ENCODE measurements around the gene PTPN5.

Gene PTPN5

DNA sequence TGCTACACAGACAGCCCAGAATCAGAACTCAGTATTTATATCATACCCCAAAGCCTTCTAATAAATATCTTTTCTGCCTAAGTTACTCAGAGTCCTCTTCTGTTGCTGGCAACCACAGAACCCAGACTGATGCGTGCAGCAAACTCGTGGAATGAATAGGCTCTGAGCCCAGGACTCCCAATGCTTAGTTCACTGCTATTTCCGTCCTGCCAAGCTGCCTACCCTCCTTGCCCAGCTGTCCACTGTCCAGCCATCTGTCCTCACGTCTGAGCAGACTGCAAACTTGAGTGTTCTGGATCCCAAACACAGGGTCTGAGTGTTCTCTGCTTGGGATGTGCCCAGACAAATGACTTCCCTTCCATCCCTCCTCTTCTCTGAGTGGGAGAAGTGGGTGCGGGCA is 19.4 kb downstream of the PTPN5 start:
- no peak for DNase-seq

DNA sequence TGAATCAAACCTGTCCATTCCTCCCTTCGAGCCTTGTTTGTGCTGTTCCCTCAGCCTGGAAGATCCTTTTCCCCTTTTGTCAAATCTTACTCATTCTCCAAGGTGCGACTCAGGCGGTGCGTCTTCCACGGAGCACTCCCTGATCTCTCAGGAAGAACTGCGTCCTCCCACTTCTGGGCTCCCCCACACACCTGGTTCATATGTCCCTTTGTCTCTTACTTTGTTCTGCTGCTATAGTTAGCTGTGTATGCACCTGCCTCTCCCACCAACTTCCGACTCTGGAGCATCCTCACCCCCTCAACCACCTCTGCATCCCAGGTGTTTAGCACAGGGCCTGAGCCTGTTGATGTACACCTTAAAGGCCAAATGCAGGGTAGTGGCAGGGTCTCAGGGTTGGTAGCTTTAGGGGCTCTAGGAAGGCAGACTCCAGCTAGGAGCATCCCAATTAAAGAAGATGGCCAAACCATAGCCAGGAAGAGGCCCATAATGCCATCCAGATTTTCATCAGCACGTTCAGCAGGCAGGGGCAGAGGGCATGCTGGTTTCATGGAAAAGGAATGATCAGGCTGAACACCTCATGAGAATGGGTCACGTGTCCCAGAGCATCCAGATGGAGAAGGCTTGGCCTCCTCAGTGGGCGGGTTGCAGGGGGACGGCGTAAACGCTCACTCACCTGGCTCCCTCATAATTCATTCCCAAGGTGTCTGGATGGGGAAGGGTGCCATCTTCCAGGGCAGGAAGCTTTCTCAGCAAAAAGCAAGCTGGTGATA is 20.1 kb downstream of the PTPN5 start:
- no peak for DNase-seq

DNA sequence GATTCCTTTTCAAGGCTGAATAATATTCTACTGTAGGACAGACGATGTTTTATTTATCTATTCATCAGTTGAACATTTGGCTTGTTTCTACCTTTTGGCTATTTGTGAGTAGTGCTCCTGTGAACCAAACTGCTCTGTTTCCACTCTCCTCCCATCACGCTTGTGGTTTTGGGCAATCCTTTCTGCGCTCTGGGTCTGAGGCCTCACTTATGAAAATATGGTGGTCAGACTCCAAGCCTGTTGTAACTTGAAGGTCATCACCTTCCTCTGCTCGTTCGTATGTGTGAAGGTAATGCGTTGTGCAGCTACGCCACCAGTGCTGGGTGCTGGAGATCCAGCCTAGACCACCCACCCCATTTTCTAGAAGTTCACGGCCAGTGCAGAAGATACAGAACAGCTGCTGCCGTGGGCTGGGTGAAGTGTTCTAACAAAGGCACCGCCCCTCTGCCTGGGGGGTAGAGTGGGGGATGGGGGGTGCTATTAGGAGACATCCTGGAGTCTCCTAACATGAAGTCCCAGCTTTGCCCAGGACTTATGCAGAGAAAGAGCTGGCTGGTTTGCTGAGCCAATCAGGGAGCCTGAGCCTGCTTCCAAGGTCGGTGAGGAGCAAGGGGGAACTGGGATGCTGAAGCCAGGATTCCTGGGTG is 21.0 kb downstream of the PTPN5 start:
- no peak for DNase-seq

GRCh38 chr11:18769802-18770456 is 21.7 kb downstream of the PTPN5 start:
- DNase-seq = peak; percentile 69

- DNase-seq = no peak
These were observed 22.6 kb downstream of the PTPN5 start for GRCh38 chr11:18768978-18769377.

GRCh38 chr11:18768472-18768901 is 23.1 kb downstream of the PTPN5 start:
- peak; percentile 64 for DNase-seq

GRCh38 chr11:18766015-18766414 is 25.6 kb downstream of the PTPN5 start:
- no peak for DNase-seq

GRCh38 chr11:18765554-18765953 is 26.0 kb downstream of the PTPN5 start:
- no peak for DNase-seq

DNA sequence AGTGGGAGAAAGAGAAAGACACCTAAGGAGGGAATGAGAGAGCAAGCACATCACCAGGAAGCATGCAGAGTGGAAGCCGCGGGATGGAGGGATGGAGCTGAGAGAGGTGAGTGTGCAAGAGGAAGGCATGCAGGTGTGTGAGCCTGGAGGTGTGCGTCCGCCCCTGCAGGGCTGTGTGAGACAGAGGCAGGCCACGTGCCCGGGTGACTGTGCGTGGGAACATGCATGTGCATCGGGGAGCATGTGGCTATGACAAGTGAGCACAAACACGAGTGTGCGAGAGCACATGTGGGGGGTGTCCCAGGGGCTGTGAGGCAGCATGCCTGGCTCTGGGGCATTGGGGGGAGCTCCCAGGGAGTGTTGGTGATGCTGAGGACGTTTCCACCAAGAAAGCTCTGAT is 29.9 kb downstream of the PTPN5 start:
- DNase-seq = no peak

GRCh38 chr11:18761144-18761543 is 30.5 kb downstream of the PTPN5 start:
- no peak for DNase-seq

- DNase-seq = no peak
These were observed 33.8 kb downstream of the PTPN5 start for GRCh38 chr11:18757811-18758210.

- DNase-seq = no peak
These were observed 34.7 kb downstream of the PTPN5 start for GRCh38 chr11:18756889-18757288.

DNA sequence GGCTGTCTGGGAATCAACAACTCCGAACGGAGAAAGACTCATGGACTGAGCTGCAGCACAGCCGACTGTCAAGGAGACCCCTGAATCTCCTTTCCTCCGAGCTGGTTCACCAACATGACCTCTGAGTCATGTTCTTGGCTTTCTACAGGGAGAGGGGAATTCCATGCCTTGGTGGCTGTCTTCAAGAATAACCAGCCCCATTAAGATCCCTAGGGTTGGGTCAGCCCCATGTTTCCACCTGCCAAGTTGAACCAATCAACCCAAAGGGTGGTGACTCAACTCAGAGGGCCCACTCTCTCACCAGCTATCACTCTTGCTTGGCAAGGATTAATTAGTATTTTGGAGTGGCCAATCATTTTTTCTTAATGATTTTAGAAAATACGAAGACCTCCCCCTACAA is 37.3 kb downstream of the PTPN5 start:
- DNase-seq = no peak

DNA sequence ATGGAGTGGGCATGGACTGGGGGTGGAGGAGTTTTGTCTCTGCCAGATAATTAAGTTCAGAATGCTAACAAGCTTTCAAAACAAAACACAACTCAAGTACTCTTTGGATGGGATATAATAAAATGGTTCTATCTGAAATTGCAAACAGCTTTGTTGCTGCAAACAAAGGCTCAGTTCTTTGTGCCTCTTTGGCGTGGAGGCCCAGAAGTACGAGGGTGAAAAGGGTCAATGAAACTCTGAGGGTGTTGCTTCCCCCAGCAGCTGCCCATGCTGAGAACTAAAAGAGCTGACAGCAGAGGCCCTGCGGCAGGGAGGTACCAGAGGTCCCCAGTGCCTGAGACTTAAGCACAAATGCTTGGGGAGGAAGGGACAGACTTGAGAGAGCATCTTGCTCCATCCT is 39.1 kb downstream of the PTPN5 start:
- no peak for DNase-seq

DNA sequence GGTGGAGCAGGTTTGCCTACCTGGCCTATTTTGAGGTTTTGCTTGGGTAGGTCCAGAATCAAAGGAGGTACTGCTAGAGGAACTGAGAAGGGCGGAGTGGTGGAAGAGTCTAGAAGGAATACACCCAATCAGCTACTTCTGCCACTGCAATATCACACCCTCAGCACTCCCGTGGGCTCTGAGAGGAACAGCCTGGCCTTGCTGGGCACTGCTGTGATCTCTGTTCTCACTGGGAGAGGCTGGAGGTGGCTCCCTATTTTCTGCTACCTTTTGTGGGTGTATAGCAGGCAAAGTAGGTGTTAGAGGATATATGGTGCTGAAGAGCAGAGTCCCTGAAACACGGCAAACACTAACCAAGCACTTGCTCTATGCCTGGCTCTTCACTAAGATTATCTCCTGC is 40.7 kb downstream of the PTPN5 start:
- no peak for DNase-seq

DNA sequence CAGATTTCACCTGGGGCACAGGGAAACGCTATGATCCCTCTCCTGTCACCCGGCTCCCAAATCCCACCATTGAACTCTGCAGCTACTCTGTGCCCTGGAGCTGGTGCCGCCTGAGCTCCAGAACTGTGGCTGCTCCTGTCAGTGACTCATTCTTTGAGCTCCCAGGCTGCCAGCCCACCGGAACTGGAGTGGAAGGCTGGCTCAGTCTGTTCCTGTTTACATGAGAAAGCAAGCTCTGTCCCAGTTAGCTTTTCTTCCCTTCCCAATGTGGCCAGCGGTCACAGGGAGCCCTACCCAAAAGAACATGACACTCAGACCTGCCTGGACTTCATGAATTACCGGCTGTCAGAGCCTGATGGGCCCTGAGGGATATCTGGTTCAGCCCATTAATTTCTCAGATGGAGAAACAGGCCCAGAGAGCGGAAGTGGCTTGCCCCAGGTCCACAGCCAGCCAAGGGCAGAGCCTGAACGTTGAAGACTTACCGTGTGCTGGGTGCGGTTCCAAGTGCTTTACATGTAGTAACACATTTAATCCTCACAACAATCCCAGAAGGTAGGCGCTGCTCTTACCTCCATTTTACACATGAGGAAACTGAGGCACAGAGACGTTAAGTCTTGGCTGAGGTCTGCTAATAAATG is 41.8 kb downstream of the PTPN5 start:
- no peak for DNase-seq

DNA sequence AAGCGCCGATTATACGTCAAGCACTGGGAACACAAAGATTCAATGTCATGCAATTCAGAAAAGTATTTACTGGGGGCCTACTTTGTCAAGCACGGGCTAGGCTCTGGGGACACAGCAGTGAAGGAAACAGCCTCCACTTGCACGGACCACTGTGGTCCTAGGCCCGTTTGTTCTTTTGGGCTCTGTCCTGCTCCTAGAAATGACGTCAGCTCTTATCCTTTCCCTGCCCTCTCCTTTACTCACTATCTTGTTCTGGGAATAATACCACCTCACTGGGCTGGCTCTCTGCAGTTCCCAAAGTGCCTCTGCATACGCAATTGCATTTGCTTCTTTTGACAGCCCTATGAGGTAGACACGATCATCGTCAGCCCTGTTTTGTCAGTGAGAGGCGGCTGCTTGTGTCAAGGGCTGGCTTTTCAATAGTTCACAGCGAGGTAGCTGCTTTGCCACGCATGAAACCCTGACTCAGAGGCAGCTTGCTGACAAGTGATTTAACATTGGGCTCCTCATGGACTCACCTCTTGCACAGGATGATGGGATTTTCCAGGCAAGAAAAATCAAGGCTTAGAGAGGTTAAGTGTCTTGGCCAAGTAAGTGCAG is 42.7 kb downstream of the PTPN5 start:
- peak; percentile 14 for DNase-seq

- DNase-seq = no peak
These were observed 46.3 kb downstream of the PTPN5 start for GRCh38 chr11:18745251-18745650.

DNA sequence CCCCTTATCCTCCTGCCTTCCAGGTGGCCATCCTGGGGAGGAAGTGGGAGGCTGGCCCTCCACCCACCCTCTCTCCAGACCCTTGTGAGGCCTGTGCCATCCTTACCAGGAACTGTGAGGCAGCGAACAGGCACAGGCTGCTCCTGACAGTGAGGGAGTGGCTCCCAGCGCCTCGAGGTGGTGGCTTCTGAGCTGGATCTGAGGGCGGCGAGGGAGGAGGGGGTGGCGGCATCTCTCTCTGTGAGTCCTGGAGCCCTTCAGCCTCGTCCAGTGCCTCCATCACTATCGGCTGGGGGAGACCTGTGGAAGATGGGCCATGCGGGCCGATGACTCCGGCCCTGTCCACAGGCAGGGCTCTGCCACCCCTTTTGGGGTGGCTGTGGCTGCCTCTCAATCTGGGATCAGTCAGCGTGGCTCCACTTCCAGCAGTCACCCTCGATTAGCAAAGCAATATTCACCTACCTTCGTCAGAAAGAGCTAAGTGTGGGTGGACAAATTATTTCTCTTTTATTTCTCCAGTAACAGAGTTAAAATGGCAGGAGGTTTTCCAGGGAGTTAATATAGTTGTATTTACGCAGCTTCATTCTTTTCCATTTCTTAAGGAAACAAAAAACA is 47.6 kb downstream of the PTPN5 start:
- DNase-seq = no peak

DNA sequence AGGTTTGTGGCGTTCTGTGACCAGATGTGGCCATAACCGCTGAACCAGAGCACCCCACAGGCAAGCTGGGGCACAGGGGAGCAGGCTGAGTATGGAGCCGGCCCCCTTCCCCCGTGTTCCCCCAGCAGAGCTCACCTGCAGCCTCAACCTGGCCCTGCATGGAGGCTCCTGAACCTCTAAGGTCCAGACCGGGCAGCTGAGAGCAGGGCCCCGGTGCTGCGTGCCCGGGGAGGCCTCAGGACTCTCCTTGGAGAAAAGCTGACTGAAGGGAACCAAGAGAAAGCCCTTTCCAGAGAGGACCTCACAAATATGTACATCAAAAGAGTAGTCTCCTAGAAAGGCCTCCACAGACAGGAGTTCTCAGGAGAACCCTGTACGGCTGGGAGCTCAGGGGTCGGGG is 48.2 kb downstream of the PTPN5 start:
- no peak for DNase-seq

DNA sequence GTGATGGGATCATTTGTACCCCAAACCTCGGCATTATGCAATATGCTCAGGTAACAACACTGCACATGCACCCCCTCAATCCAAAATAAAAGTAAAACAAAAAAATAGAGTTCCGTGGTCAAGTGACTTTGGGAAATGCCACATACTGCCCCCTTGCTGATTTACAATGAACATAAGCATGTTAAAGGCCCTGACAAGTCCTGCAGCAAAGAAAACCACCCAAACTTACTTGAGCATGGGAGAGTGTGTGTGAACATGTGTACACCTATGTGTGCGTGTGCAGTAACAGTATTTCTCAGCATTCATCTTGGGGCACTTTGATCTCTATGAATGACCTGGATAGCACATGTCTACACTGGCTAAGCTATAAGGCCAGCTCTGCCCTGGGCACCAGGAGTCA is 49.8 kb downstream of the PTPN5 start:
- DNase-seq = no peak

DNA sequence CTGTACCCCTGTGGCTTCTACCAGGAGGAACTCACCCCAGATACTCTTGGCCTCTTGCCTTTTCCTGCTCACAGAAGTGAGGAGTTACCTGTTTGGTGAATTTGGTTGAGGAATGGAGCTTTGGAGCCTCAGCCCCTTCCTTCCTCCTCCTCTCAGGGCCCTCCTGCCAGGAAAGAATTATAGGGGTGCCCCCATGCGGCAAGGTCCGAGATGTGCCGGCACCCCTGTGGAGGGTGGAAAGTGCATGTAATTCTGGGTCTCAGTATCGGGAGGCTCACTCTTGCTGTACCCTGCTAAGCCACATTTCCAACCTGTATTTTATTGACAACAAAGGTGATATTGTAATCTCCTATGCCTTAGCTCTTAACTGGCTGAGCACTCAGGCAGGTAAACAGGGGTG is 51.9 kb downstream of the PTPN5 start:
- no peak for DNase-seq

DNA sequence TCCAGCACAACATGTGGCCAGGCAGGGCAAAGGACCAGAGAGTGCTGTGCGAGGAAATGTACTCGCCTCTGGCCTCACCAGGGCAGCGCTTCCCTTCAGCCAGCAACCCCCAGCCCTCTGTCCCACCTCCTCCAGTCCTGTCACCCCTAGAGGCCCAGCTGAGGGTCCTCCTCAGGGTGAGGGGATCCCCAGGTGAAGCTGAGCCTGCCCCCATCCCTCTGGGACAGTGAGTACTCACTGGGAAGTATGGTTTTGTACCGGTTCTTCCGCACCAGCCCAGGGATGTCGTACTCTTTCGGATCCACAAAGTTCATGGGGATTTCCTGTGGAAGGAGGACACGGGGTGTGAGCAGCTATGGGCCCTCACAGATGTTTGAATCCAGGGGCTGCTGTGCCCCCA is 54.0 kb downstream of the PTPN5 start:
- DNase-seq = no peak

All from NK-92 treated with Interleukin-12 subunit alpha and Interleukin-12 subunit beta, amount 100 ng/mL, for 24 hours (cell line).